COLO668 (cell line): ENCODE results near the gene GRIK3.
A peak's percentile ranks its signal among the peaks of the same experiment; 100 is the strongest.

Source experiments
- DNase-seq: peaks from one replicate; lab custom pipeline; 2025; ENCODE audit not compliant: unreplicated experiment; lab: John Stamatoyannopoulos, UW

Gene GRIK3

GRCh38 chr1:36835017-36835695 lies 199.2 kb downstream of the GRIK3 start:
- DNase-seq = no peak

DNA sequence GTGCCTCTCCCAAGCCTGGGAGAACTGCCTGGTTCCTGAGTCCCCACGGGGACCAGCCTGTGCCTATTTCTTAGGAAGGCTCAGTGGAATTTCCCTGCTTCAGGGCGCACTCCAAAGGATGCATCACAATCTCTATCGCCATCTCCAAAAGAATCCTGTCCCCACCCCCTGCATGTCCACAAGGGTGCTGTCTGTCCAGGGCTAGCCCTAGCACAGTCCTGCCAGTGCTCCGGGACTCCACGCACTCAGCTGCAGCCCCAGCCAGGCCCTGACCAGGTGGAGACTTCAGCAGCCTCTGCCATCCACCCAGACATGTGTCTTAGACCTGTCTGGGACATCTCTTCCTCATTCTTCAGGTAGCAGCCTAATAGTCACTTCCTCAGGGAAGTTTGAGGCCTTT lies 199.7 kb downstream of the GRIK3 start:
- no peak for DNase-seq

- DNase-seq = peak; percentile 45
Measured at GRCh38 chr1:36831186-36831810, 203.0 kb downstream of the GRIK3 start.

GRCh38 chr1:36829961-36830360 lies 204.4 kb downstream of the GRIK3 start:
- no peak for DNase-seq

DNA sequence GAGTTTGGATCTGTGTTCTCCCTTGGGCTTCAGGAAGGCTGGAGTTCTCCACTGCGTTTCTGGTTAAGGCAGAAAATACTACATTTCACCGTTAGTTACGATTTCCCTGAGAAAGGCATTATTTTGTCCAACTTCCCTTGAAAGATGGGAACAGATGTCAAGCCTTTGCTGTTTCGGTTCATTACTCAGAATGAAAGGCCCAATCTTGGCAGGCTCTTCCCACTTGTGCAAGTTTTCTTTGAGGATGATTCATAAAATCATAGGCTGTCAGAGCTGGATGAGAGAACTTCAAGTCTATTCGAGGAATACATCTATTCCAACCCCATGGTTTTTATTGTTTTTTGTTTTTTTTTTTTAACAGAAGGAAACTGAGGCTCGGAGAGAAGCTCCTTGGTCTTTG lies 205.2 kb downstream of the GRIK3 start:
- DNase-seq = no peak

DNA sequence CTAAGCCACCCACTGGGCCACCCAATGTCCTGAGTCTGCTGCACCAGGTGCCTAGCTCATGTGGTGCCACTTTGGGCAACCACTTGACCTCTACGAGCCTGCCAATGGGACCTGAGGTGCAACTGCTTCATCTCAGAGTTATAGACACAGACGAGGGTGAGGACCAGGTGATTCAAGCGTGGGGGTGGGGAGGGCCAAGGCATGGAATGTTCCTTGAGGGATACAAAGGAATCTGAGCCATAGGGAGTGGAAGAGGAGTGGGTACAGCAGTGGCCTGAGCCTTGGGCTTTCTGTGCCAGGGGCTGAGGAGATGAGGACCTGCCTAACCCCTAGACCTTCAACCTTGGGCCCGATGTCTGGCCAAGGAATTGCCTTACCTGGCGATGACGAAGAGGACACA lies 209.1 kb downstream of the GRIK3 start:
- DNase-seq = no peak

GRCh38 chr1:36824390-36824861 lies 209.9 kb downstream of the GRIK3 start:
- no peak for DNase-seq

DNA sequence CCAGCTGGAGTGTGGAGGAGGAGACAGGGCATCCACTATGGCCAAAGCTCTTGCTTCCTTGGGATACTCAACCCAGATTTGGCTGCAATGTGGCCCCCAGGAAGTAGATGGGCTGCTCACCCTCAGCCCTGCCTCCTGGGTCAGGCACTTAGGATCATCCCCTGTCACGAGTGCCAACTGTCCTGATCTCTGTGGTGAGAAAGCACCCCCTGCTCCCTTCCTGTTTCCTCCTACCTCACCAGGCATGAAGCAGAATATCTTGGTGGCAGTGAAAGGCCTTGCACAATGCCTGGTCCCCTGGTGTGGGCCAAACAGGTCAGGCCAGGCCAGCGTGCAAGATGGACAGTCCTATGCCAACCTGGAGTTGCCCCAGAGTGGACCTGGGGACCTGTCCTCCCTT lies 211.7 kb downstream of the GRIK3 start:
- DNase-seq = no peak

DNA sequence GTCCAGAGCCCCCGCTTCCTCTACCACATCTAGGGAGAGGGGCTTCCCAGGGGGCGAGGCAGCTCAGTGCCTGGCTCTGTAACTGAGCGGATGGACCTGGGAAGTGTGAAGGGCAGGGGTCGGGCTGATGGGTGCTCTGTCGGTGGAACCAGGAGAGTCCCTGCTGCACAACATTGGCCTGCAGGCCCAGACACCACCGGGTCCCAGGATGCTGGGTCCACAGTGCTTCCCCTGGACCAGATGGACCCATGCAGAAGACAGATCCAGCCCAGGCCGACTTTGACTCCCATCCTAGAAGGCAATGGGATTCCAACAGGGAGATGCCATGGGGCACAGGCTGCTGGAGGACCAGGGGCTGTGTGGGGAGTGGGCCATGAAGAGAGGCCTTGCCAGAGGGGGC lies 212.9 kb downstream of the GRIK3 start:
- DNase-seq = no peak

GRCh38 chr1:36818771-36819170 lies 215.5 kb downstream of the GRIK3 start:
- no peak for DNase-seq

GRCh38 chr1:36816348-36816747 lies 218.0 kb downstream of the GRIK3 start:
- no peak for DNase-seq

GRCh38 chr1:36814774-36815173 lies 219.5 kb downstream of the GRIK3 start:
- no peak for DNase-seq

DNA sequence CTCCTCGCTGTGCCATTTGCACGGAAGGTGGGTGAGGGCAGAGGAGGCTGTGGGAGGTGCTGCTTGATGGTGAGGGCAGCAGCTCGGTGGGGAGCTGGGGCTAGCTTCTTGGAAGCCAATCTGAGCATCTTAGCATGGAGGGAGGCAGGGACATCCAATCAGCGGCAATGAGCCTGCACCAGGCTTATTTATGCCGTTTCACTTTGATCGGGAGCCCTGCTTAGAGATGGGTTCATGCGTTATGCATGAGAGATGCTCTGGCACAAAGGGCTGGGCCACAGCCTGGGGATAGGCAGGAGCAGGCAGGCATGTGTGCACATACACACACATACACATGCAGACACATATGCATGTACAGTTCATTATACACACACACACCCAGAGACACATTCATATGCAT lies 220.2 kb downstream of the GRIK3 start:
- DNase-seq = no peak

GRCh38 chr1:36807262-36807661 lies 227.1 kb downstream of the GRIK3 start:
- DNase-seq = no peak

DNA sequence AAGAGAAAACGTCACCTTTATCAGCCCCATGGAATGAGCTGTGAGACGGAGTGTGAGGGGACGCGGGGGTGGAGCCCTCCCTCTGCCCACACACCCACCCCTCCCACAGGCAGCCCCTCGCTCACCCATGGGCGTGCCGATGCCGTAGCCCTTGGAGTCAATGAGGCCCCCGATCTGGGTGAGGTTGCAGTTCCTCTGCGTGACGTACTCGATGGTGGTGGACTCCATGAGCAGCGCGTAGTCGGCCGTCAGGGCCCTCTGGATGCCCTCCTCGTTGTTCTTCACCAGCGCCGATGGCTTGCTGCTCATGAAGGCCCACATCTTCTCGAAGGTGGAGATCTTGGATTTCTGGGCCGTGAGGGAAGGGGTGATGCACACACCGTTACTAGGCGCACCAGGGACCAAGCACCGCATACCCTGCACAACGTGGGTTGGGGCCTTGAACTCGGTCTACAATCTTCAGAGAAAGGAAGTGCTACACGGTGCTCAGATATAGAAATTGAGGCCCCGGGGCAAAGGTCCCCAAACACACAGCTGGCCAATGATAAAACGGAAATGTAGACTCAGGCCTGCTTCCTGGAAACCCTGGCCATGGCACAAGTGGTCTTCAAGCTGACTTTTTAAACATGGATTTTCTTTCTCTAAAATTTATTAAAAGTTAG lies 228.2 kb downstream of the GRIK3 start:
- no peak for DNase-seq

DNA sequence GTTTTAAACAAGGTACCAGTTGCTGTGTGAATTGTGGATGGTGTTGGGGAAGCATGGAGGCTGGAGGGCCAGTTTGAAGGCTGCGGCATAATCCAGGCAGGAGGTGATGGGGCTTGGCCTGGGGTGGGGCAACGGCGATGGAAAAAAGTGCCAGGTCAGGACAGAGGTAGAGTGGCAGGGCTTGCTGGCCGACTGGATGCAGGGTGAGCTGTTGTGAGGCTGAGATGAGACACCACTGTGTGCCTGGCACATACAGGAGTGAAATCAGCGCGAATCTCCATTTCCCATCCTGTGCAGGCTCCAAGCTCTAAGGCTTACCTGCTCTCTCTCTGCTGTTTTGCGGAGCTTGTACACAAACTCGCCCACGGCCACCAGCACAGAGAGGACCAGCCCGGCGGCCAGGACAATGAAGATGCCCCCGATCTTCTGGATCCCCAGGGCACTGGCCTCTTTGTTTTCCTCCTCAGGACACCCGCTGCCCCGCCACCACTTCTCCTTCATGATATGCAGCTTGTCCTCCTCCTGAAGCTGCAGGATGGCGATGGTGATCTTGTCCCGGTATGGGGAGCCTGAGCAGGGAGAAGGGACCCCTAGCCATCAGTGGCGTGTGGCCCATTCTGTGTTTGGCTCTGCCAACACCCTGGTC lies 229.5 kb downstream of the GRIK3 start:
- no peak for DNase-seq

GRCh38 chr1:36803868-36804570 lies 230.3 kb downstream of the GRIK3 start:
- DNase-seq = no peak

DNA sequence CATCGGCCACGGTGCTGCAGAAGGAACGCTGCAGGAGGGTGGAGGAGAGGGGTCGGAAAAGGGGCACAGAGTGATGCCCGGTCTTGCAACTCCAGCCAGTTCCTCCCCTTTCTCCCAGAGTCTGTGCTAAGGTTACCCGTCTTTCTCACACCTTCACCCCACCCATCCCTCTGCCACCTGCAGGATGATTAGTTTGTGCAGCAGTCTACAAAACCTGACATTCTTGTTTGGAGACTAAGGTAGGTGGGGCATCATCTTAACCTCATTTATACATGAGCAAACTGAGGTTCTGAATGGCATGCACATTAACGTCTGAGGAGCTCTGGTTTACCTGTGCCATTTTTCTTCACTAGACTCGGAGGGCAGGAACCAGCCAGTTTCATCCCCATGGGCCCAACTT lies 232.3 kb downstream of the GRIK3 start:
- no peak for DNase-seq

- DNase-seq = no peak
Measured at GRCh38 chr1:36797761-36798160, 236.6 kb downstream of the GRIK3 start.

DNA sequence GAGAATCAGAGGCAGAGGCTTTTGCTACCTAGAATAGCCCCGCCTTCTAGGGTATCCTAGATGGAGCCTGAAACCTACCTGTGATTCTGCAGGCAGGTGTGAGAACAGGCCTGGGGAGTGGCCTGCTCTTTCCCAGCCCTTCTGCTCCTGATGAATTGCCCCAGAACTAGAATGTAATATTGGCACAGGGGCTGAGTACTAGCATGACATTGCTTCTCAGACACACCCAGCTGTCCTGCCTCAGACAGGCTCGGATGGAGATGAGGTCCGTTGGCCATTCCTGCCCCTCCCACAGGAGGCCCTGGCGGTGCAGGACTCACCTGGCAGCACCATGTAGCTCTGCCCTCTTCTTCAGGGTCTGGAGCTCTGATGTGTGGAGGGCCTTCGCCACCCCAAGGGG lies 237.6 kb downstream of the GRIK3 start:
- no peak for DNase-seq

GRCh38 chr1:36796106-36796590 lies 238.2 kb downstream of the GRIK3 start:
- no peak for DNase-seq
